HUDEP-2 (cell line): ENCODE data around the gene EN1.

Experiments
- DNase-seq, 76 experiments: peaks; one replicate each; lab custom pipeline; 2025; ENCODE audit not compliant: unreplicated experiment in 76 of 76; lab: John Stamatoyannopoulos, UW

EN1 gene

GRCh38 chr2:118826093-118826492 lies 21.4 kb downstream of the EN1 start:
- DNase-seq, result no peak

- DNase-seq, result no peak
Observed at GRCh38 chr2:118823633-118824032, 23.8 kb downstream of the EN1 start.

GRCh38 chr2:118822572-118822971 lies 24.9 kb downstream of the EN1 start:
- DNase-seq, result no peak

GRCh38 chr2:118822015-118822414 lies 25.4 kb downstream of the EN1 start:
- DNase-seq, result no peak

- DNase-seq, result no peak
Observed at GRCh38 chr2:118817469-118817868, 30.0 kb downstream of the EN1 start.

- DNase-seq, result no peak
Observed at GRCh38 chr2:118816669-118817068, 30.8 kb downstream of the EN1 start.

- DNase-seq, result no peak
Observed at GRCh38 chr2:118815731-118816130, 31.7 kb downstream of the EN1 start.

GRCh38 chr2:118815314-118815713 lies 32.1 kb downstream of the EN1 start:
- no peak for DNase-seq

GRCh38 chr2:118814368-118814767 lies 33.1 kb downstream of the EN1 start:
- no peak for DNase-seq

- no peak for DNase-seq
Observed at GRCh38 chr2:118813601-118814339, 33.7 kb downstream of the EN1 start.

- no peak for DNase-seq
Observed at GRCh38 chr2:118813111-118813510, 34.3 kb downstream of the EN1 start.

GRCh38 chr2:118812552-118812951 lies 34.9 kb downstream of the EN1 start:
- DNase-seq, result no peak

- DNase-seq, result no peak
Observed at GRCh38 chr2:118811514-118812115, 35.8 kb downstream of the EN1 start.

- DNase-seq, result no peak
Observed at GRCh38 chr2:118810766-118811165, 36.7 kb downstream of the EN1 start.

GRCh38 chr2:118808429-118808809 lies 39.0 kb downstream of the EN1 start:
- DNase-seq, result no peak

GRCh38 chr2:118807668-118808428 lies 39.6 kb downstream of the EN1 start:
- no peak for DNase-seq

- no peak for DNase-seq
Observed at GRCh38 chr2:118806797-118807667, 40.4 kb downstream of the EN1 start.

- no peak for DNase-seq
Observed at GRCh38 chr2:118805064-118805690, 42.3 kb downstream of the EN1 start.

- peak in 71 of 76 experiments; percentile 2 to 87 (median 50) for DNase-seq
Observed at GRCh38 chr2:118803012-118803411, 44.4 kb downstream of the EN1 start.

- DNase-seq, result no peak
Observed at GRCh38 chr2:118801151-118801550, 46.3 kb downstream of the EN1 start.
